Neural crest cell (in vitro differentiated cells): ENCODE results near the gene HIP1. TPM values are rescaled to one million over a fixed set of nuclear protein-coding genes. Genes with fewer than 3 reads are reported as not detected.
A peak's percentile ranks its signal among the peaks of the same experiment; 100 is the strongest.

Experiments used
- DNase-seq: peaks from one replicate; pipeline ENCODE4 v3.0.0; 2021; ENCODE audit warnings: low read depth, mixed read lengths, low spot score
- H3K27ac Mint-ChIP-seq: one replicate; pipeline ENCODE4 v1.8.0; 2021; ENCODE audit warnings: mild to moderate bottlenecking, mixed read lengths; ENCODE audit not compliant: unreplicated experiment
- H3K27me3 Mint-ChIP-seq: 2 replicates; pipeline ENCODE4 v1.8.0; 2021; ENCODE audit warnings: low read depth, mild to moderate bottlenecking, mixed read lengths
- H3K36me3 Mint-ChIP-seq: 2 replicates; pipeline ENCODE4 v1.8.0; 2021; ENCODE audit warnings: low read depth, mild to moderate bottlenecking, mixed read lengths
- H3K4me1 Mint-ChIP-seq: 2 replicates; pipeline ENCODE4 v1.8.0; 2021; ENCODE audit warnings: mixed read lengths
- H3K4me3 Mint-ChIP-seq: one replicate; pipeline ENCODE4 v1.8.0; 2021; ENCODE audit warnings: mild to moderate bottlenecking, mixed read lengths
- H3K9me3 Mint-ChIP-seq: 2 replicates; pipeline ENCODE4 v1.8.0; 2021; ENCODE audit warnings: mixed read lengths
- total RNA-seq: library from RNA; stranded (reverse); gene quantifications from 2 replicates; pipeline ENCODE4 v1.2.1, GENCODE V29; 2021
- TF ChIP-seq, protein P1 (sequence below): fragments of 200-600 bp; sonication (generic); conservative IDR thresholded peaks from 2 replicates; pipeline ENCODE4 v1.5.0; 2021; ENCODE audit warnings: antibody characterized with exemption, mild to moderate bottlenecking

Gene HIP1
- total RNA-seq, 1 donor from 2014 or later = 87.3 TPM

DNA sequence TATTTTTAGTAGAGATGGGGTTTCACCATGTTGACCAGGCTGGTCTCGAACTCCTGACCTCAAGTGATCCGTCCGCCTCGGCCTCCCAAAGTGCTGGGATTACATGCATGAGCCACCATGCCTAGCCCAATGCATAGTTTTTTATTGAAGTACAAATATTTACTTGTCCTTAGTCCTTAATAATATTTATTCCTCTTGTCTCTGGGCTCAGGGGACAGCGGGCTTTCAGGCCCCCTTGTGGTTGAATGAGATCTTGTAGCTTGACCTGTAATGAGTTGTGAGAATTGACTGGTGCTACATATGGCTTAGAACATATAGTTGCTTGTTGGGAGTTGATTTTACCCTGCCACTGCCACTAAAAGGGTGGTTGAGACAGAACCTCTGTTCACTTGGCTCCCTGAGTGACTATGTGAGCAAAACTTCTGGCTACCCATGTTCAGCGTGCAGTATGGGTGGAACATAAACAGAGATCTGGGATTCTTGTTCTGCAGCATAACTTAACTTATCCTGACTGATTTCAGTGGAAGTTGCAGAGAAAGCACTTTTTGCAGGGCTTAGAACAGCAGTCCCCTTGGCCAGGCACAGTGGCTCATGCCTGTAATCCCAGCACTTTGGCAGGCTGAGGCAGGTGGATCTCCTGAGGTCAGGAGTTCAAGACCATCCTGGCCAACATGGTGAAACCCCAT is 18.4 kb upstream of the HIP1 start:
- DNase-seq = peak; percentile 8
- Mint-ChIP-seq H3K27me3 (no peaks in the 10 kb centered on the region), H3K9me3 (no peaks in the 10 kb centered on the region), H3K4me3 (no peak overlapping the region), H3K36me3 (no peaks in the 10 kb centered on the region), H3K27ac (no peak overlapping the region), H3K4me1 (peaks cover 6% of the 10 kb centered on the region)
- TF ChIP-seq, protein P1, sequence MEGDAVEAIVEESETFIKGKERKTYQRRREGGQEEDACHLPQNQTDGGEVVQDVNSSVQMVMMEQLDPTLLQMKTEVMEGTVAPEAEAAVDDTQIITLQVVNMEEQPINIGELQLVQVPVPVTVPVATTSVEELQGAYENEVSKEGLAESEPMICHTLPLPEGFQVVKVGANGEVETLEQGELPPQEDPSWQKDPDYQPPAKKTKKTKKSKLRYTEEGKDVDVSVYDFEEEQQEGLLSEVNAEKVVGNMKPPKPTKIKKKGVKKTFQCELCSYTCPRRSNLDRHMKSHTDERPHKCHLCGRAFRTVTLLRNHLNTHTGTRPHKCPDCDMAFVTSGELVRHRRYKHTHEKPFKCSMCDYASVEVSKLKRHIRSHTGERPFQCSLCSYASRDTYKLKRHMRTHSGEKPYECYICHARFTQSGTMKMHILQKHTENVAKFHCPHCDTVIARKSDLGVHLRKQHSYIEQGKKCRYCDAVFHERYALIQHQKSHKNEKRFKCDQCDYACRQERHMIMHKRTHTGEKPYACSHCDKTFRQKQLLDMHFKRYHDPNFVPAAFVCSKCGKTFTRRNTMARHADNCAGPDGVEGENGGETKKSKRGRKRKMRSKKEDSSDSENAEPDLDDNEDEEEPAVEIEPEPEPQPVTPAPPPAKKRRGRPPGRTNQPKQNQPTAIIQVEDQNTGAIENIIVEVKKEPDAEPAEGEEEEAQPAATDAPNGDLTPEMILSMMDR = peak; percentile 55

DNA sequence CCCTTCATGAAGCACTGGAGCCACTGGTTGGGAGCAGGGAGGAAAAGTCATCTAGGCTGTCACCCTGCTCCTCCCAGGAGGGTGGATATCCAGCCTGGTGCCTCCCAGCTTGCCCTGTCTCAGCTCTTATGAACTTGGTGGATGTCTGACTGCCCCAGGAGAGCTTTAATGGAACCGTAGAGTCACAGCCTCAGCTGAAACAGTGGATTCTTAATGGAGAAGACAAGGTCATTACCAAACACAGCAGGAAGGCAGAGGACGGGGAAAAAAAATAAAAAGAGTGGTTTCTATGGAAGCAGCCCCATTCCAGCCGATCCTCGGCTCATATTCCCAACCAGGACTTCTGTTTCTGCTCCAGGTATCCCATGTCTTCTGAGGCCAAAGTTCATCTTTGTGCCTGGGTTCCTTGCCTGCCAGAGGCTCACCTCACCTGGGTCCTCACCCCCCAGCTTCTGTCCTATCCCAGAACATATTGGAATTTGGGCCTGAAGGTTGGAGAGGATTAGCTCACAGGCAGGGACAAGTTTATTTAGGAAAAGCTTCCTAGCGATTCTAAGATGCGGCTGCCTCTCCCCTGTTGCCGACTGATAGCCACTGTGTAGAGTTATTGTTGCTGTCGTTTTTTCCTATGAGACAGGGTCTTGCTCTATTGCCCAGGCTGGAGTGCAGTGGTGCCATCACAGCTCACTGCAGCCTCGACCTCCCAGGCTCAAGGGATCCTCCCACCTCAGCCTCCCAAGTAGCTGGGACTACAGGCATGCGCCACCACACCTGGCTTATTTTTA is 17.7 kb upstream of the HIP1 start:
- H3K27me3 Mint-ChIP-seq = no peaks in the 10 kb centered on the region
- TF ChIP-seq, protein P1 = no peak
- H3K27ac Mint-ChIP-seq = no peak overlapping the region
- DNase-seq = no peak
- H3K4me1 Mint-ChIP-seq = peaks cover 6% of the 10 kb centered on the region
- no peaks in the 10 kb centered on the region for H3K36me3 Mint-ChIP-seq
- no peaks in the 10 kb centered on the region for H3K9me3 Mint-ChIP-seq
- H3K4me3 Mint-ChIP-seq = no peak overlapping the region

DNA sequence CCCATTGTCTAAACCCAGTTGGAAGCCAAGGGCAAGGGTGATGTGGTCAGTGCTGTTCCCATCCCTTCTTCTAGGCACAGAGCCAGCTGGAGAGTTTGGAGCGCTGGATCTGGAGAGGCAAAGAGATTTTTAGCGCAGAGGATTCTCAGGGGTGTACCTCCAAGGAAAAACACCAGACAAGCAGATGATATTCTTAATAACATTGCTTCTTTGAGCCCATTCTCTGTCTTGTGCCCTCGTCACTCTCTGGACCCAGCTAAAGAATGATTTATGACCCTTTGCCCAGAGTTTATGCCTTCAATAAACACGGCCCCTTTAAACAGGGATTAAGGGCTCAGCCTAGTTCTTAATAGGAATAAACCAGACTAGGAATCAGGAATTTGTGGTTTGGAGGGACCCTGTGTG is 4.7 kb upstream of the HIP1 start:
- peaks cover 9% of the 10 kb centered on the region for H3K27me3 Mint-ChIP-seq
- H3K27ac Mint-ChIP-seq = no peak overlapping the region
- H3K9me3 Mint-ChIP-seq = no peaks in the 10 kb centered on the region
- H3K4me3 Mint-ChIP-seq = peak overlapping the region; percentile 64
- DNase-seq = no peak
- H3K4me1 Mint-ChIP-seq = peaks cover 16% of the 10 kb centered on the region
- TF ChIP-seq, protein P1 = no peak
- no peaks in the 10 kb centered on the region for H3K36me3 Mint-ChIP-seq

DNA sequence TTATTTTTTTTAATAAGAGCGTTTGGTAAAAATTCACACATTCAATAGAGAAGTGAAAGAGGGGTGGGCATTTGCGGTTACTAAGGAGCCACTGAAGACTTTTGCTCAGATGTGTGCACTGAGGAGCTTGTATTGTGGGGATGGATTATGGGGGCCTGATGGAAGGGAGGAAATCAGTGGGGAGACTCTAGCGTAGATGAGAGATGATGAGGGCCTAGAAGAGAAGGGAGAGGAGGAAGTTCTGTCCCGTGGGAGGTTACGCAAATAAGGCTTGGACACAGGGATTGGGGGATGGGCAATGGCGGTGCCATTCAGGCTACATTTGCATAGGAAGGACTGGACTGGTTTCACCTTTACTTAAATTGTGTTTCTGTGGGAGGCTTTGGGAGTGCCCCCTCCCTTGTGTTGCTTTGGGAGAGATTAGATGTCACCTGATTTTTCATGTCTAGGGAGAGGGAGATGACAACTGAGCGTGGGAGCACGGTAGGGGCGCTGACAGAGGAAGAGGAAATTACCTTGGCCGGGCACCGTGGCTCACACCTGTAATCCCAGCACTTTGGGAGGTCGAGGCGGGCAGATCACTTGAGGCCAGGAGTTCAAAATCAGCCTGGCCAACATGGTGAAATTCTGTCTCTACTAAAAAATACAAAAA is 2.2 kb upstream of the HIP1 start:
- DNase-seq = no peak
- Mint-ChIP-seq H3K9me3 (no peaks in the 10 kb centered on the region), H3K27ac (no peak overlapping the region), H3K4me1 (peaks cover 29% of the 10 kb centered on the region), H3K27me3 (peaks cover 26% of the 10 kb centered on the region), H3K36me3 (no peaks in the 10 kb centered on the region), H3K4me3 (peak overlapping the region; percentile 76)
- TF ChIP-seq, protein P1 = no peak

DNA sequence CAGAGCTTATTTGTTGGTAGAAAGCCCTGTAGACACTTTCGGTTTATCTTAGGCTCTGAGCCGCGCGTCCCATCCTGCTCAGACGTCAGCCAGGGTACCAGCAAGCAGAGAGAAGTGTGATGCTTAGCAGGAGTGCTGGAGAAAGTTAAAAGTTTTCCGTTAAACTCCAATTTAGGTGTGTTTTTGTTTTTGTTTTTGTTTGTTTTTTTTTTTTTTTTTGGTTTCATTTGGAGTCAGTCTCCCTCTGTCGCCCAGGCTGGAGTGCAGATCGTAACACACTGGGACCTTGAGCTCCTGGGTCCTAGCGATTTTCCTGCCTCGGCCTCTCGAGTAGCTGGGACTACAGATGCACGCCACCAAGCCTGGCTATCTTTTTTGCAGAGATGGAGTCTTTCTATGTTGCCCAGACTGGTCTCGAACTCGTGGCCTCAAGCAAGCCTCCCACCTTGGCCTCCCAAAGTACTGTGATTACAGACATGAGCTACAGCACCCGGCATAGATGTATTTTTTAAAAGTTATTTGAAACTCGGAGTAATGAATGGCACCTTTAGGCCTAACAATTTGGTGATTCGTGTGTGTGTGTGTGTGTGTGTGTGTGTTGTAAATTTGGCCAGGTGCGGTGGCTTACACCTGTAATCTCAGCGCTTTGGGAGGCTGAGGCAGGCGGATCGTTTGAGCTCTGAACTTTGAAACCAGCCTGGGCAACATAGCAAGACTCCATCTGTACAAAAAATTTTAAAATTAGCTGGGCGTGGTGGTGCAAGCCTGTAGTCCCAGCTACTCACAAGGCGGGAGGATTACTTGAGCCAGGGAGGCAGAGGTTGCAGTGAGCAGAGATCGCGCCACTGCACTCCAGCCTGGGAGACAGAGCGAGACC is 1.3 kb upstream of the HIP1 start:
- peaks cover 31% of the 10 kb centered on the region for H3K4me1 Mint-ChIP-seq
- H3K27ac Mint-ChIP-seq = peak overlapping the region; percentile 81
- TF ChIP-seq, protein P1 = no peak
- peak overlapping the region; percentile 97 for H3K4me3 Mint-ChIP-seq
- H3K9me3 Mint-ChIP-seq = no peaks in the 10 kb centered on the region
- H3K27me3 Mint-ChIP-seq = peaks cover 26% of the 10 kb centered on the region
- H3K36me3 Mint-ChIP-seq = no peaks in the 10 kb centered on the region
- no peak for DNase-seq
